HG03469 (cell line): ENCODE measurements around the gene LHFPL6.

Experiments
- ATAC-seq: cut with Tn5 transposase; IDR thresholded peaks from one replicate; pipeline ENCODE4 v1.9.1; 2021; ENCODE audit warnings: mild to moderate bottlenecking, moderate library complexity, moderate number of reproducible peaks; ENCODE audit not compliant: unreplicated experiment

LHFPL6 gene

DNA sequence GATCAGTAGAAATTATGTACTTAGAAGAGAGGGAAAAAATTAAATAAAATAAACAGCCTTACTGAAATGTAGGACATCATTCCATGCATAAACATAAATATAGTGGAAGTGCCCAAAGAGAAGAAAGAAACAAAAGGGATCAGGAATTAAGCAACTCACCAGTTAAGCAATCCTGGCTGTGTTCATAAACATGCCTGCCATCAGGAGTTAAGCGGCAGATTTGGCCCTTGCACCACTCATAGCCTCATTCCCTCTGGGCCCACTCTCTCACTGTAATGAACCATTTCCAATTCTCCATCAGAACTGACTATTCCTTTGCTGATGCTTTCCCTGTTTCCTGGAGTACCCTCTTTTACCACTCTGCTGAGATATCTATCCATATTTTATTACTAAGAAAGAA, 281.4 kb downstream of the LHFPL6 start:
- ATAC-seq = no peak

DNA sequence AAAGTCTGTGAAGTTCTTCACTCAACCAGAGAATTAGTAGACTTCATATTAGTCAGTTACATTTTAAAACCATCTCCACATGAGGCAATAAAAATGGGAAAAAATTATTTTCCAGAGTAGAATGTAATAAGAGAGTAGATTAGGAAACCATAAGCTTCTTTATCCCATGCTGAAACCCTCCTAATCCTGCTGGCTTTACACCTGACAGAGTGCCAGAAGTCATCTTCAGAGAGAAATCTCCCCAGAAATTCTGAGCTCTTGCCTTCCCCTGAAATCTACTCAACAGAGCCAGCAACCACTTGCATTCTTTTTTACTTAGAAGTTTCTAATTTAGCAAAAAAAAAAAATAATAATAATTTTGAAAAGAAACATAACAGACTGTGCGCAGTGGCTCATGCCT, 284.8 kb downstream of the LHFPL6 start:
- no peak for ATAC-seq

DNA sequence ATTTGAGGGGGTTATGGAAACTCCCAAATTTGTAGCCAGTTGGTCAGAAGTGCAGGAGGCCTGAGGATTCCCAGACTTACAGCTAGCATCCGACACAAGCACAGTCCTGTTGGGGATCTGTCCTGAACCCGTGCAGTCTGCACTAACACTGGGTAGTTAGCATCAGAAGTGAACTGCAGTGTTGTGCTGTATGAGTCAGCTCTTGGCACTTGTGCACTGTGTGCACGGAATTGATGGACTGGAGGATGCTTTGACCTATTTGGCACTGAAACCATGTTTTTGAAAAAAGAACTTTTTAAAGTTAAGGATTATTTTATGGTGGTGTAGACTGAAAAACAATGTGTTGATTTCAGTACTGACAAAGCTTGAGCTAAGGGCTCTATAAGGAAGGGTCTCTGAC, 285.7 kb downstream of the LHFPL6 start:
- no peak for ATAC-seq

DNA sequence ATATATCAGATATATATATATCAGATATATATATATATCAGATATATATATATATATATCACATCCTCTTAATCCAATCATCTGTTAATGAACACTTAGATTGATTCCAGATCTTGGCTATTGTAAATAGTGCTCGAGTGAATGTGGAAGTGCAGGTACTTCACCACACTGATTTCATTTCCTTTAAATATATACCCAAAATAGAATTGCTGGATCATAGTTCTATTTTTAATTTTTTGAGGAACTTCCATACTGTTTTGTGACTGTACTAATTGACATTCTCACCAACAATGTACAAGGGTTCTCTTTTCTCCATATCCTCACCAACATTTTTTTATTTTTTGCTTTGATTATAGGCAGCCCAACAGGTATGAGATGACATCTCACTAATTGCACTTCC, 287.2 kb downstream of the LHFPL6 start:
- ATAC-seq = no peak

DNA sequence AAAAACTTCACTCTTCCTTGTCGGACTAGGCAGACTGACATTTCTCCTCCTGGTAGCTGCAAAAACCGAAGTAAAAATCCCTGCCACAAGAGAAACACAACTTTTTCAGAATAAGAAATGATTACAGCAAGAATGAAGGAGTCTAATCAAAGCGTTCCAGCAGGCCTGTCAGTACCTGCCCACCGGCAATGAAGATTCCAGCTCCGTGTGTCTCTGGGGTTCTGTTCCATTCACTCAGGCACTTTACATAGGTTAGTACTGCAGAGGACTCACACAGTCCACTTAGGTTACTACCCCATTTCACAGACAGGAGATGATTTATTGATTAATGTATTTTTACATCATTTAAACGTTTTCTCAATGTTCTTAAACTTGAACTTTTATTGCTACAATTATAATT, 289.3 kb downstream of the LHFPL6 start:
- no peak for ATAC-seq

GRCh38 chr13:39312596-39312995, 290.4 kb downstream of the LHFPL6 start:
- no peak for ATAC-seq

DNA sequence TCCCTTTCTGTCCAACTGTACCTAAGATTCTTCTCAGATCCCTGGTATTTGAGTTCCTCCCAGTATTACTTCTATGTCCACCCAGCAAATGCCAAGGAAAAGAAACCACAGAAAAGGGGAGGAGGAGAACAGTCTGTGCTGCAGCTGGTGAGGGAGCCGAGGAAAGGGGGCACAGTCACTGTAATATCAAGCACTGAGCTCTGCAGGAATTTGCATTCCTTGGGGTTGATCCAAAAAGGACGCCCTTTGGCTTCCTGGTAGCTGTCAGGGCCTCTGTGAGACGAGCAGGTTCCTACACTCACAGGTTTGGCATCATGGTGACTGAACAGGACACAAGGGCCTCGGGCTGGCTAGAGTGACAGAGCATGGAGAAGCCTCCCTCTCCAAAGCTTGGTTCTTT, 291.4 kb downstream of the LHFPL6 start:
- no peak for ATAC-seq

DNA sequence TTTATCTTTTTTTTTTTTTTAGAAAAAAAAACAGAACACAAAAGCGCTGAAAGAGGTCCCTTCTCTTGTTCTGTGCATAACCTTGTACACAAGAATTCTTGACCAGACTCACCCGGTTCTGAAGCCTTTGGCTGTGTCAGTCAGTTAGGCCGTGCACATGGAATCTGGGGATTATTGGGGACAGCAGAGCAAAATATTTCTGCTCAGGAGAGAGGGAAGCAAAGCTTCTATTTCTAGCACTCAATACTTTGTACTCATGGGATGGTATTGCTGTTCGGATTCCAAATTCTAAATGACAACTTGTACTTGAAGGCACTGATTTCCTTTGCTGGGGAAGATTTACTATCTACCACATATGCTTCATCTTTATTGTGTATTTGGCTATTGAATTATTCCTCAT, 292.0 kb downstream of the LHFPL6 start:
- ATAC-seq = no peak

DNA sequence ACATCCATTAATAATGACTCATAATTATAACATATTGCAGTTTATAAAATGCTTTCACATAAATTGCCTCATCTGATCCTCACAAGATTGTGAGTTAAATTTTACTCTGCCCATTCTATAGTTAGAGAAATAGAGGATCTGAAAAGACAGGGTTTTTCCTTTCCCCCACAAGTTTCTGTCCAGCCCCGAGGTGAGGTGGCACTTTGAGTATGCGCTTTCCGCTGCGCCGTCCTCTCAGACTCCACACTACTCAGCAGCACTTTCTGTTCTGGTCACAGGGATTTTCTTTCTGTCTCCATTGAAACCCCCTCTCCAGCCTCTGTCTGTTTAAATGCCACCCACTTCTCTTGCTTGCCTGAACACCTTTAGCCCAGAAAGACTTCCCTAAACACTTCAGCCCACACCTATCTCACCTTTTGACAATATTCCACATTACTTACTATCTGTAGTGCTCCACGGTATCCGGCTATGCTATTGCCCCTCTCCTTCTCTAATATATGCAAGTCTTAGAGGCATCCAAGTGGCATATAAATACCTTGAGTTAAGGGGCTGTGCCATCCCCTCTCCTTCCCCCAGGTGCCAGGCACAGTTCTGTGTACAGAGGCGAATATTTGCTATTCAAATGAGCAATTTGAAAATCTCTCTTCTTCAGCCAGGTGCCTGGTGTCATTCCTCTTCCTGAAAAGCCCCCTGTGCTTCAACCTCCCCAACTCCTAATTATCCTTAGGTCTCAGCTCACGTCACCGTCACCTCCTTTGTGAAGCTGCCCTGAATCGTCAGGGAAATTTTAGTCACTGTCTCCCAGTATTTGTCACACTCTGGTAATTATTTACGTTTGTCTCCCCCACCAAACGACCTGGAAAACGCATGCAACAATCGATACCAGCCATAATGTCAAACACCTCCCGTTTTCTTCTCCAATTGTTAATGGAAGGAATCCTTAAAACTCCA, 296.1 kb downstream of the LHFPL6 start:
- ATAC-seq = peak; percentile 79

DNA sequence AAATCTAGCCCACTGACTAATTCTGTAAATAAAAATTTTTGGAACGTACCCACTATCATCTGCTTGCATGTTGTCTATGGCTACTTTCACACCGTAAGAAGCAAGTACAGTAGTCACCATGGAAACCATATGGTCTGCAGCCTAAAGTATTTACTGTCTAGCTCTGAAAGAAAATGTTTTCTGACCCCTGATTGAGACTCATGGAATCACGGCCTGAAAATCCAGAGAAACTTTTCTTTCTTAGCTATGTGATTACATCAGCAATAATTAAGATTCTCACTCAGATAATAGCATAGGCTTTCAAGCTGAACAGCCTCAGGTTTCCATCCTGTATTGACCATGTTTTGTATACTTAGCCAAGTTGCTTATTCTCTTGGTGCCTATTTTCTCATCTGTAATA, 300.2 kb downstream of the LHFPL6 start:
- no peak for ATAC-seq

DNA sequence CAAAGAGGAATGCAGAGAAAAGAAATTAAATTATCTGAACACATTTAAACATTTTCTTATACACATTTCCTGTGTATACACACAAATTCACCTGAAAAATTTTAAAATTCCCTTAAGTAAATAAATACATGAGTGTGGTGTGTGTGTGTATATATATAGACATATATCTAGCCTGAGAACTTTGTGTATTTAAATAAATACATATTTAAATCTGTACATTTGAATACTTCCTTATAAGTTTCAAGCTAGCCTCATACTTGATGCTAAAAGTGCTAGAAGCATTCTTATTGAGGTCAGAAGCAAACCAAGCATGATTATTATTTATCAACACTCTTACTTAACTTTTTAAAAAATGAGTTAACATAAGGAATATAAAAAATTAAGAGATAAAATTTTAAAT, 304.0 kb downstream of the LHFPL6 start:
- no peak for ATAC-seq

- ATAC-seq = no peak
Measured at GRCh38 chr13:39297664-39298171, 305.3 kb downstream of the LHFPL6 start.

DNA sequence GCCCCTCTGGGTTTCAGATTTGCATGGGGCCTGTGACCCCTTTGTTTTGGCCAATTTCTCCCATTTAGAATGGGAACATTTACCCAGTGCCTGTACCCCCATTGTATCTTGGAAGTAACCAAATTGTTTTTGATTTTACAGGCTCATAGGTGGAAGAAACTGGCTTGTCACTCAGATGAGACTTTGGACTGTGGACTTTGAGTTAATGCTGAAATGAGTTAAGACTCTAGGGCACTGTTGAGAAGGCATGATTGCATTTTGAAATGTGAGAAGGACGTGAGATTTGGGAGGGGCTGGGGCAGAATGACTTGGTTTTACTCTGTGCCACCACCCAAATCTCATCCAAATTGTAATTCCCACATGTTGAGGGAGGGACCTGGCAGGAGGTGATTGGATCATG, 306.0 kb downstream of the LHFPL6 start:
- ATAC-seq = no peak

- ATAC-seq = no peak
Measured at GRCh38 chr13:39296193-39296592, 306.8 kb downstream of the LHFPL6 start.
